ENCODE measurements around the gene AURKB.
"Not testable (repeated sequence)": the region's sequence is repeated elsewhere in the genome, so short reads cannot be mapped to it uniquely, and the experiment has no call there.

GRCh38 chr17:8170186-8170585 lies 40.2 kb downstream of the AURKB start:
- not testable (repeated sequence) for TF ChIP-seq CTCF (IDR thresholded peaks at IDR 0.05 in 4 of 5, conservative IDR thresholded peaks at IDR 0.05 in 1 of 5); POLR2A (IDR thresholded peaks at IDR 0.05)

All from gastrocnemius medialis (tissue), 4 donors.